ENCODE measurements around the gene CNTN1. TPM values are rescaled to one million over a fixed set of nuclear protein-coding genes. Genes with fewer than 3 reads are reported as not detected.

Gene CNTN1
- total RNA-seq, 1 experiment from 2014 or later: 6.5 TPM

DNA sequence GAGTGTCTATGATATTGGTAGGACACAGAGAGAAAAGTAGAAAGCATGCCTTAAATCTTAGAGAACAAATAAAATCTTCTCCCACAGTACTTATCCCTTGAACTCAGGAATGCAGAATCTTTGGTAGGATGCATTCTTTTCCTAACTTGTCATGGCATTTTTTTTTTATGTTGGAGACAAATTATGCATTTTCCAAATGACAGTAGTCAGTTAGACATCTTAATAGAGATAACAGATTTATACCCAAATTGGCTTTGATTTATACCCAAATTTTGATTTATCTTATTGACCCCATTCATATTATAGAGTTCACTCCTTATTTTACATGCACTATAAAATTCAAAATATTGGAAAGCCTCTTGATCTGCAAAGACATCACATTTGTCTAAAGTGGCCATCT lies 132.9 kb downstream of the CNTN1 start:
- Mint-ChIP-seq H3K36me3 (ENCODE audit: insufficient read depth in 1 of 3, low read depth in 3 of 3) (no peaks in the 10 kb centered on the region), H3K27me3 (ENCODE audit: low read depth) (no peaks in the 10 kb centered on the region), H3K4me1 (peaks cover 25% of the 10 kb centered on the region in 2 experiments), H3K27ac (no peak overlapping the region), H3K9me3 (no peaks in the 10 kb centered on the region), H3K4me3 (no peak overlapping the region)
- Histone ChIP-seq H2BK15ac (ENCODE audit: low read depth, low read length) (no peak overlapping the region), H3K9me3 (ENCODE audit: control insufficient read depth, low read depth, low read length) (no peaks in the 10 kb centered on the region), H3K4me1 (ENCODE audit: insufficient read depth, low read length) (peaks cover 3% of the 10 kb centered on the region; the same call in 1 of the 2 replicates), H4K8ac (replicated peaks; ENCODE audit: insufficient read length, low read depth, low read length) (no peak overlapping the region), H3K18ac (ENCODE audit: insufficient read length, low read depth, low read length) (no peak overlapping the region), H2BK120ac (ENCODE audit: low read depth, low read length, poor library complexity, severe bottlenecking) (no peak overlapping the region), H2BK5ac (ENCODE audit: insufficient read length, low read length) (no peak overlapping the region), H3K27me3 (ENCODE audit: insufficient read depth, low read length) (no peaks in the 10 kb centered on the region), H4K20me1 (ENCODE audit: control insufficient read depth, insufficient read depth, insufficient read length) (no peaks in the 10 kb centered on the region), H3K79me1 (ENCODE audit: insufficient read depth, low read depth, low read length, poor library complexity, severe bottlenecking) (no peaks in the 10 kb centered on the region), H3K4ac (ENCODE audit: low read depth, low read length) (no peak overlapping the region), H2AFZ (ENCODE audit: low read length) (no peak overlapping the region), H3K23ac (ENCODE audit: insufficient read length, low read depth, low read length) (no peak overlapping the region), H3K23me2 (ENCODE audit: insufficient read length, low read depth, low read length, poor library complexity, severe bottlenecking) (peaks cover 3% of the 10 kb centered on the region), H3K4me2 (ENCODE audit: insufficient read depth, insufficient read length, low read length) (no peak overlapping the region), H3K27ac (ENCODE audit: insufficient read length, low read depth, low read length) (no peak overlapping the region), H3K14ac (ENCODE audit: insufficient read depth, low read length) (no peak overlapping the region), H3K56ac (ENCODE audit: insufficient read length, low read depth, low read length) (no peak overlapping the region), H2BK20ac (ENCODE audit: low read depth, low read length, poor library complexity, severe bottlenecking) (no peak overlapping the region), H2BK12ac (ENCODE audit: insufficient read length, low read depth, low read length) (no peak overlapping the region), H4K91ac (ENCODE audit: insufficient read length, low read depth, low read length) (no peak overlapping the region), H3K79me2 (ENCODE audit: insufficient read depth, low read length) (no peaks in the 10 kb centered on the region), H4K5ac (ENCODE audit: insufficient read length, low read depth, low read length) (no peak overlapping the region), H2AK5ac (ENCODE audit: insufficient read length, low read length) (no peak overlapping the region), H3T11ph (ENCODE audit: low read length) (no peak overlapping the region), H3K9ac (ENCODE audit: extremely low read depth, insufficient read length, low read length) (no peak overlapping the region)
- TF ChIP-seq, protein P1, sequence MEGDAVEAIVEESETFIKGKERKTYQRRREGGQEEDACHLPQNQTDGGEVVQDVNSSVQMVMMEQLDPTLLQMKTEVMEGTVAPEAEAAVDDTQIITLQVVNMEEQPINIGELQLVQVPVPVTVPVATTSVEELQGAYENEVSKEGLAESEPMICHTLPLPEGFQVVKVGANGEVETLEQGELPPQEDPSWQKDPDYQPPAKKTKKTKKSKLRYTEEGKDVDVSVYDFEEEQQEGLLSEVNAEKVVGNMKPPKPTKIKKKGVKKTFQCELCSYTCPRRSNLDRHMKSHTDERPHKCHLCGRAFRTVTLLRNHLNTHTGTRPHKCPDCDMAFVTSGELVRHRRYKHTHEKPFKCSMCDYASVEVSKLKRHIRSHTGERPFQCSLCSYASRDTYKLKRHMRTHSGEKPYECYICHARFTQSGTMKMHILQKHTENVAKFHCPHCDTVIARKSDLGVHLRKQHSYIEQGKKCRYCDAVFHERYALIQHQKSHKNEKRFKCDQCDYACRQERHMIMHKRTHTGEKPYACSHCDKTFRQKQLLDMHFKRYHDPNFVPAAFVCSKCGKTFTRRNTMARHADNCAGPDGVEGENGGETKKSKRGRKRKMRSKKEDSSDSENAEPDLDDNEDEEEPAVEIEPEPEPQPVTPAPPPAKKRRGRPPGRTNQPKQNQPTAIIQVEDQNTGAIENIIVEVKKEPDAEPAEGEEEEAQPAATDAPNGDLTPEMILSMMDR (conservative IDR thresholded peaks at IDR 0.05): no peak
- no peak for DNase-seq

Data from H9 (cell line).